HG03342 (cell line): Measurements from ENCODE around the gene PF4V1.

Experiments used
- ATAC-seq: cut with Tn5 transposase; IDR thresholded peaks from one replicate; pipeline ENCODE4 v1.9.1; 2021; ENCODE audit warnings: mild to moderate bottlenecking, moderate library complexity; ENCODE audit not compliant: unreplicated experiment

PF4V1 gene, protein sequence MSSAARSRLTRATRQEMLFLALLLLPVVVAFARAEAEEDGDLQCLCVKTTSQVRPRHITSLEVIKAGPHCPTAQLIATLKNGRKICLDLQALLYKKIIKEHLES

DNA sequence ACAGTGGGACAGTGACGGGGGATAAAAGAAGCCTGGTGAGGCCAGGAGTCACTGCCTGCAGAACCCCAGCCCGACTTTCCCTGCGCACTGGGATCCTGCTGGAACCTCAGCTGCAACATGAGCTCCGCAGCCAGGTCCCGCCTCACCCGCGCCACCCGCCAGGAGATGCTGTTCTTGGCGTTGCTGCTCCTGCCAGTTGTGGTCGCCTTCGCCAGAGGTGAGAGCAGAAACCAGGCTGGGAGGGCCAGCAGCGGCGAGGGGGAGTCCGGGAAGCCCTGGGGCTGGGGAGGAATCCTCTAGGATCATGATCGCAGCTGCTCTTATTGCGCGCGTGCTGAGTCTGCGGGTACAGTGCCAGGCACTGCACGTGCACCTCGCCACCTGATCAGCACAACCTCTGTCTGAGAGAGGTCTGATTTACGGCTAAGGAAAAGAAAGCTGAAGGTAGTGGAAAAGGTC lies at the start of gene PF4V1:
Gene PF4V1 (plus strand): TSS at position 51 of the 459 bp plus-strand sequence. CDS start 67 bp downstream, at position 118.
- ATAC-seq = no peak

DNA sequence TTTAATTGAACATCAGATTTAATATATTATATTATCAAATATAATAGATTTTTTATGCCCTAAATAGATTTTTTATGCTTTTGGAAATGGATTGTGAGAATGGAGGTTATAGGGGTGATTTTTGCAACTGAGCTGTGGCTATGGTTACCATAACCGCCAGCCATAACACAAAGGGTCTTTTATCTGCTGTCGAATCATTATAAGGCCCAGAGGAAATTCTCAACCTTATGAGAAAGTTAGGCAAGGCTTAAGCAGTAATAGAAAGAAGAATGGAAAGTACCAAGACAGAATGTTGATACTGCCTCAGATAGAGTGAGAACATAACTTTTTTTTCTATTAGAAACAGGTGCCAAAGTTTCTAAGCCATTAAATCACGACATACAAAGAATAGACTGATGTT lies 42.9 kb upstream of the PF4V1 start:
- ATAC-seq = no peak

DNA sequence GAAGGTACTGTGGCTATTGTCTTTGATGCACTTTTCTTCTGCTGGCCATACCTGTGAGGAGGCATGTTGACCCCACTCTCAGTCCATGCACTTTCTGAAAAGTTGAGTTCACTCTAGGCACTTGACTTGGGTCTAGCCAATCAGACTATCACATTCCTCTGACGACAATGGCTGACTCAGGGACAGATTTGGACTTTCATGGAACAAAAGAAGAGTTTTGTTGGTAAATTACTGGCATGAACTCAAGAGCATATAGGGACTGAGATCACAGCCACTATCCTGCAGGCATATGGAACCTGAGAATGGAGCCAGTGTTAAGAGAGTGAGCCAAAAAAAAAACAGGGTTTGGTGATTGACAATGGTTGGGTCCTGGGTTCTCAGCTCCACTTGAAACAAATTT lies 41.3 kb upstream of the PF4V1 start:
- no peak for ATAC-seq

DNA sequence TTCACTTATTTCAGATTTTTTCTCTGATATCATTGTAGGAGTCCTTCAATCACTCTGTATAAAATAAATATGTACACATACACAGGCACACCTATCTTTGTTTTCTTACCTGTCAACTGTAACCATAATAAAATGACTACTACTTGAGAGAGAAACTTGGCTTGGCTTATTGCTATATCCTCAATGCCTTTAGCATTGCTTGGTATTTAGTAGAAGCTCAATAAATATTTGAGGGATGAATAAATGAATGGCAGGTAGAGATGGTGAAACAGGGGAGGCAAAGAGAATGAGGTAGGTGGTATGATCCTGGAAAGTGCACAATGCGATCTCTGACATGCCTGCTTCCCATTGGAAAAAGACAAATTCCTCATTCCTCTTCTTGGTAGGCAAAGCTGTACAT lies 38.4 kb upstream of the PF4V1 start:
- ATAC-seq = no peak

DNA sequence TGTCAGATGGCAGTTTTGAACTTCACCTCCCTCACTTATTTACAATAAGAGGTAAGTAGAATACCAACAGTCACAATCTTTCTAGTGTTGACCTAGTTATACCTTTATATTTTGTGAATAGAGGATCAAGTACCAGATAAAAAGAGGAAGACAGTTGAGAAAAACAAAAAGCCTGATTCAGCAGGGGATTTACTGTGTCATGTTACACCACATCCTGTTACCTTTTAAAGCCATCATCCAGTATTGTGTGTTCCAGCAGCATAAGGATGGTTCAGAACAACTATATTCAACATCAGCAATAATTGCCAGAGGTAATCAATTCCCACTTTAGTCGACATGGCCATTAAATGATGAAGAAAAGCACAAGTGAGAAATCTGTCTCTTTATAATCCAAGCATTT lies 38.0 kb upstream of the PF4V1 start:
- no peak for ATAC-seq

DNA sequence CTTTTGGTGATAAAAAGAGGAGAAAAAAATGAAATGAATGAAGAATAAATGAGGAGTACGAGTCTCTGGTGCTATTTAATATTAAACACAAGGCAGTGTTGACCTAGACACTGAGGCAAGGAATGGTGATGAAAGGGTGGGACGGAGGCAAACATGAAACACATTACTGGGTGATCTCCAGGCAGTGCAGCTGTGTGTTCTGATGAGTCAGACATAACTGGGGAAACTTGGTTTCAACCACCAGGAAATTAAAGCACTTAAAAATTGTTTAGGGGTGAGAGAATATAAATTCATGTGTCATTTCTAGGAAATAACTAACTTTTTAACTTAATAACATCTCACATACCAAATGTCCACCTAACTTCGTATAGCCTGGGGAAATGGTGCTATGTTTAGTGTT lies 36.3 kb upstream of the PF4V1 start:
- ATAC-seq = no peak

DNA sequence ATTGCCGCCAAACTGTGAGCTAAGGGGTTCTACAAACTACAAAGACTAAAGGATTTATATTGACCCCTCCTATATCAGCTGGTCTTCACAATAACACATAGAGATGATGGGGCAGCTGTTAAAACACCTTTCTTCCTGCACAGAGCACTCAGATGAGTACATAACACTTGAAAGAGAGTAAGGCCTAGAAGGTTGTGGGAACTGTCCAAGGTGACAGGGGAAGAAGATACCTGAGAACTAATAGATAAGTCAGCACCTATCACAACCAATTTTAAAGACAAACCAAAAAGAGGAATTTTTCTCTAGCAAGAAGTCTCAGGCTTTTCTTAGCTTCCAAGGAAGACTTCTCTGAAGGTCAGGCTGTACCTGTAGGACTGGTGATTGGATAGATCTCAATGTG lies 35.8 kb upstream of the PF4V1 start:
- no peak for ATAC-seq

DNA sequence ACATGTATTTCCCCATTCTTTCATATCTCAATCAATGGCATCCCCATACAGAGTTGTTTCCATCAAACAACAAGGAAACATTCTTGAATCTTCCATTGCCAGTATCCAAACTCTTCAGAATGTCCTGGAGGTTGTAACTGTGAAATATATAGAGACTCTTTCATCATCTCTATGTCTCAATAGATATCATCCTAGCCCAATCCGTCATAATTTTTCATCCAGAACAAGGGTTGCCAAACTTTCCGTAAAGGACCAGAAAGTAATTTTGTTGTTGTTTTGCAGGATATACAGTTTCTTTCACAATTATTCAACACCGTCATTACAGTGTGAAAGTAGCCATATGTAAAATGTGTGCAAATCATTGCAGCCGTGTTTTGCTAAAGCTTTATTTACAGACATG lies 31.8 kb upstream of the PF4V1 start:
- ATAC-seq = no peak

DNA sequence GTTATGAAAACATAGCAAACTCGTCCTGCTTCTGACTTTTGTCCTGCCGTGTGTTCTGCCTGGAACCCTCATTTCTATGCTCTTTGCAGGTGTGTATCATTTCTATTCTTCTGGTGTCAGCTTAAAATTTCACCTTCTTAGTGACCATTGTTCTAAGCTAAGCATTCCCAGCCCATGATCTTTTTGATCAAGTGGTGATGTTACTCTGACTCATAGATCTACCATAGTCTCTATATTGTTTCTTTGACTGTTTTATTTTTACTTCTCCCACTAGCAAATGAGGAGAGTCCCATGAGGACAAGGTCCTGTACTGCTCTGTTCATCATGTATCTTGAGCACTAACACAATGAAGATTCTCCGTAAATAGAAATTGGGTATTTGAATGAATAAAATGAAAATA lies 30.7 kb upstream of the PF4V1 start:
- no peak for ATAC-seq

DNA sequence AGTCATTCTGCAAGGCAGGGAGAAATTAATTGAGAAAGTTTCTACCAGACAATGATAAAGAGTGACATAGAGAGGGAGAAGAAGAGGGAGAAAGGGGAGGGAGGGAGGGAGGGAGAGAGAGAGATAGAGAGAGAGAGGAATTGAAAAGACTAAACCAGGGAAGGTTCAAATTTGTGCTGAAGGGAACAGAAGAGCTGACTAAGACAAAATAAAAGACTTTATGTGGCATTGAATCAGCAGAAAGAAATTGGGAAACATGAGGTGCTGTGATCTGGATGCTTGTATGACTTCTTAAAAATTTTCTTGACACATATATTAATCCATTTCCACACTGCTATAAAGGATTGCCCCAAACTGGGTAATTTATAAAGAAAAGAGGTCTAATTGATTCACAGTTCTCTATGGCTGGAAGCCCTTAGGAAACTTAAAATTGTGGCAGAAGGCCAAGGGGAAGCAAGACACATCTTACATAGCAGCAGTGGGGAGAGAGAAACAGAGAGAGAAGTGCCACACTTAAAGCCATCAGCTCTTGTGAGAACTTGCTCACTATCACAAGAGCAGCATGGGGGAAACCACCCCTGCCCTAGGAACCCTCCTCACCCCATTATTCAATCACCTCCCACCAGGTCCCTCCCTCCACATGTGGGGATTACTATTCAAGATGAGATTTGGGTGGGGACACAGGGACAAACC lies 30.1 kb upstream of the PF4V1 start:
- ATAC-seq = no peak

DNA sequence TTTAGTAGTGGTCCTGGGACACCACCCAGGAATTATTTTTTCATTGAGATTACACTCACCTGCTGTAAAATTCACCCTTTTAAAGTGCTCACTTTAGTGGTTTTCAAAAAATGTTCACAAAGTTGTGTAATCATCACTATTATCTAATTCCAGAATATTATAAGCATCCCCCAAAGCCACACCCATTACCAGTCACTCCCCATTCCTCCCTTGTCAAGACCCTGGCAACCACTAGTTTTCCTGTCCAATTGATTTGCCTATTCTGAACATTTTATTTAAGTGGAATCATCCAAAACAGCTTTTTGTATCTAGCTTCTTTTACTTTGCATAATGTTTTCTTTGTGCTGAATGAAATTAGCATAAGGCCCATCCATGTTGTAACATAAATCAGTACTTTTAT lies 29.3 kb upstream of the PF4V1 start:
- no peak for ATAC-seq

DNA sequence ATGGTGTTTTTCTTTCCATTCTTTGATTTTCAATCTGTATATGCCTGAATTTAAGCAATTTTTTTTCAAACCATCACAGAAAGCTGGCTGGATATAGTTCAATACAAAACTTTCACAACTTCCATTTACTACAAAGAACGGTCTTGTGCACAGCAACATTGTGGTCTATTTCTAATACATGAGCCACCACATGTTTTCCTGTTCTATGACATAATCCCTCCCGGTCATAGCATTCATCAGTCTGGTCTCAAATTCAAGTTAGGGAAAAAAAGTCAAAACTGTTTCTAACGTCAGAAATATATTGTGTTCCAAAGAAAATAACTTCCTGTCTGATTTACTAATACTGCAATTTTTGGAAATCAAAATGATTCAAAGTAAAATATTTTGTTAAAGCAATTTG lies 24.1 kb upstream of the PF4V1 start:
- ATAC-seq = no peak

DNA sequence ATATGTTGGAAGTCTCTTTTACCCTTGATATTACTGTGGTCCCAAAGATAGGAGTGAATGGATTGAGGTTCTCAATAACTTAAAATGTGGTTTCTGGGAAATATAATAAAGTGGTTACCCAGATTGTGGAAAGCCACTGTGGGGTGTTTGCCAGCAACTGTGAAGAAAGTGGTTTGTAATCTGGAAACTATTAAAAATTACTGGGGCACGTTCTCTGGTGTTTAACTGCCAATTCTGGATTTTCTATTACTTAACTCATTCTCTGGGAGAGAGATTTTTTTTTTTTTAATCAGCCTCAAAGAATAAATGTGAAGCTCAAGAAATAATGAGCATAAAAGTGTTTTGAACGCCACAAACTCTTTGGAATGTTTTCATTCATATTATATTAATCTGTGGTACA lies 21.5 kb upstream of the PF4V1 start:
- ATAC-seq = no peak

DNA sequence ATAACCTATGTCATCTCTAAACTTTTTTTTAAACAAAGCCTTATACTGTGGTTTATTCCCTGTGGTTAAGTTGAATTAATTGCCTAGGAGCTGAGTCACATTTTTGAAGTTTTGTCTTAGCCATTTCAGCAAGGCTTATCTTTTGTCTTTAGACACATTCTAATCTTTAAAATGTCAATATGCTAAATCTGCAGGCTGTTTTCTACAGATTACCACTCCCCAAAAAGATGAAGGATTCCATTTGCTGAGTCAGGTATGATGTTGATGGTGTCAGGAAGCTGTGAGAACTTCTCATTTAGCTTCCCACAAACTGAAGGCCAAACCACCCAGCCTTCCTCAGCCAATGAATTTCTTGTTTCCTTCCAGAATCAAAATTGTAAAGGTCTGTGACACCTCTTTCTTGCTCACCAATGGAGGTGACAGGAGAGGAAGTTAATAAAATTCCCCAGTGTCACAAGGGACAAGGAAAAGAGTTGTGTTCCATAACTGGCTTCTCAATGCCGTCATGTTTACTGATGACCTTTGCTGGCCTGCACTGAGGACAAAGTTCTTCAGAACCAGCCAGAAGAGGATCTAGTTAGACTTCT lies 20.4 kb upstream of the PF4V1 start:
- ATAC-seq = no peak

DNA sequence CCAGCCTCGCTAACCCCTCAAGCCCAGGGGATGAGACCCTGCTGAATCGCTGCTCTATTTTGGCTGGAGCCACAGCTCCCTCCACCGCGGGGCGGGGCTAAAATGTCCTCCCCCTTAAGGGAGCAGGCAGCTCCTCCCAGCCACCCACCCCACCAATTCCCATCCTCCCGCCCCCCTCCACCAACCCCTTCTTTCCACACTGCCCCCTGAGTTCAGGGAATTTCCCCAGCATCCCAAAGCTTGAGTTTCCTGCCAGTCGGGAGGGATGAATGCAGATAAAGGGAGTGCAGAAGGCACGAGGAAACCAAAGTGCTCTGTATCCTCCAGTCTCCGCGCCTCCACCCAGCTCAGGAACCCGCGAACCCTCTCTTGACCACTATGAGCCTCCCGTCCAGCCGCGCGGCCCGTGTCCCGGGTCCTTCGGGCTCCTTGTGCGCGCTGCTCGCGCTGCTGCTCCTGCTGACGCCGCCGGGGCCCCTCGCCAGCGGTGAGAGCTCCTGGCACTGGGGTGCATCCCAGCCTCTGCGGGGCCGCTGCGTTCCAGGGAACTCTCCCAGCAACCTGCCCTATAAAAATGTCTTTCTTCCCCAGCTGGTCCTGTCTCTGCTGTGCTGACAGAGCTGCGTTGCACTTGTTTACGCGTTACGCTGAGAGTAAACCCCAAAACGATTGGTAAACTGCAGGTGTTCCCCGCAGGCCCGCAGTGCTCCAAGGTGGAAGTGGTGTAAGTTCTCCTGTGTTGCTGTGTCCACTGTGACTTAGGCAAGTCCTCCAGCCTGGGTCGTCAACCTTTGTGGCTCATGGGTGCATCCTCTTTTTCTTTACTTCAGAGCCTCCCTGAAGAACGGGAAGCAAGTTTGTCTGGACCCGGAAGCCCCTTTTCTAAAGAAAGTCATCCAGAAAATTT lies 16.5 kb upstream of the PF4V1 start, which contains the start of gene CXCL6:
Gene CXCL6 (plus strand): TSS at position 306 of the 907 bp plus-strand sequence. CDS start 73 bp downstream, at position 379.
- no peak for ATAC-seq

DNA sequence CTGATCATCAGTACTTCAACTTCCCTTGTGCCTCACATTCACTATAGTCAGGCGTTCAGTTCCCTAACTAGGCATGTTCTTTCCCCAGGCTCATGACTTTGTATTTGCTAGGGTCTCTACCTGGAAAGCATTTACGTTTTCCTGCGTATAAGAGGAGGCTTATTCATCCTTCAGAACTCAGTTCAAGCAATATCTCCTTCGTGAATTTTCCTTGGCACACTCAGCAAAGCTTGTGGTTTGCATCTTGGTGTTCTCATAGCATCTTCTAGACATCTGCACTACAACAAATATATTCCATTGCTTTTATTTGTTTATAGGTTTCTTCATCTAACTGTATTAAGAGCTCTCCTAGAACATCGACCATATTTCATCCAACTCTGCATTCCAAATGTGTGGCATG lies 14.0 kb upstream of the PF4V1 start:
- ATAC-seq = no peak

DNA sequence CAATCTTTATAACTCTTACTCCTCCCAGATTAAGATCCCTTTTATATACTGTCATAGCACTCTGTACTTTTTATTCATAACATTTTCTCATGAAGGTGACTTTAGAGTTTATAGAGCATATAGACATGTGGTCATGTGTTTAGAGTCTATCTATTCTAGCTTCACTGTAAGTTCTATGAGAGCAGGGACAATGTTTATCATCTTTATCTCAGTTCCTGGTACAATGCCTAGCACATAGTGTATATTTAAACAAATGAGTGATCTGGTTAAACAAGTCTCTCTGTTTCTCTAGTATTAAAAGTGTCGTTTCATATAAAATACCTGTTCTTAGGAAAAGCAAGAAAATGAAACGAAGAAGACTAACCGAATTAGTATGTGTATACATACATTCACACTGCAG lies 13.4 kb upstream of the PF4V1 start:
- no peak for ATAC-seq

DNA sequence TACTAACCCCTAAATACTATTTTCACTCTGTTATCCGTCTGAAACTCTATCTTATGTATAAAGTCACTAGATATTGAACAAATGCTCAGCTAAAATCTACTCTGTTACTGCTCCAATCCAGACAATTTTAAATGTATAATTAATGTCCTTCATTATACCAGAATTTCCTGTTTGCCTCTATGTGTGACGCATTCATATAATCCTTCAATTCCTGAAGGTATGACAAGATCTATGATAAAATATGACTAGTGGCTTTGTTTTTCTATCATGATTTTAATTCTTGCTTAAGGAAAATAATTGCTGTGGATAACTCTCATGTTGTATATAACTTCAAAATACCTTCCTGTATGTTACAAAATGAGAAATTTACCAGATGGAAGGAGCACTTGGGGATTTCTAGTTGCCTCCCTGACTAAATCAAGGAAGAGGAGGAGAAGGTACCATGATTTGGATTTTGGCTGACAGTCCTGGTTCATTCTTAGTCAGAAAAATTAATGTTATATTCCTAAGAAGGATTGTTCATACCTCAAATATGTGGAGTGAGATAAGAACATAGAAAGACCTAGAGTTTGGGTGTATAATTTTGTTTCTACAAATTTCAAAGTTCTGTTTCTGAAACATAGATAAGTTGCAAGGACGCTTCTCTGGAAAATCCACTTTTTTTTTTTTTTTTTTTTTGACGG lies 11.7 kb upstream of the PF4V1 start:
- ATAC-seq = no peak

DNA sequence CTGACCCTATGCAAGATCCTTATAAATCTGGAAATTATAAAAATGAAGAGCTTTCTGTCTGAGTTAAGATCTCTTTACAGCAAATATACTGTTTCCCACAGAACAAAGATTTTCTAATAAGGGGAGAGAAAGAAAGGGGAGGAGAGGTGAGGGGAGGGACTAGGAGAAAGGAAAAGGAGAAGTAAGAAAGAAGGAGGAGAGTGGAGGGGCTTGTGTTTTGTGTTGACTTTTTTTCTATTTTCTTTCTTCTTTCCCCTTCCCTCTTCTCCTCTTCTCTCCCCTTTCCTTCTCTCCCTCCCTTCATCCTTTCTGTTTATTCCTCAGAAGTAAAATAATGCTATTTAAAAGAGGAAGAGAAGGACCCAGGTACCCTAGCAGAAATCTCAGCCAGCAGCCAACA lies 10.4 kb upstream of the PF4V1 start:
- ATAC-seq = no peak

DNA sequence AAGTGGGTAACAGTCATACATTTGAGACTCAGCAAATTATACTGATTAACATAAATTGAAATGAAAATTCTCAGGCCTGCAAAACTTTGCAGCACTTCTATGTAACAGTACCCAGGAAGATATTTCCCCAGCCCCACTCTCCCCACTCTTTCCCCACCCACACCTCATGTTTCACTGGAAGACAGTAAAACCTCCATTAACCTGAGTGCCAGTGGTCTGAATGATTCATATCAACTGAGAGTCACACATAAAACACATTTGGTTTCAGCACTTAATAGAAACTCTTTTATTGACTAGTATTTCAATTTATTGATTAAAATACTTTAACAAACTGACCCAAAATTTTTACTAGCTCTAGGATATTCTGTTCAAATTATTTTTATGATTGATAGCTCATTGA lies 9.7 kb upstream of the PF4V1 start:
- no peak for ATAC-seq

DNA sequence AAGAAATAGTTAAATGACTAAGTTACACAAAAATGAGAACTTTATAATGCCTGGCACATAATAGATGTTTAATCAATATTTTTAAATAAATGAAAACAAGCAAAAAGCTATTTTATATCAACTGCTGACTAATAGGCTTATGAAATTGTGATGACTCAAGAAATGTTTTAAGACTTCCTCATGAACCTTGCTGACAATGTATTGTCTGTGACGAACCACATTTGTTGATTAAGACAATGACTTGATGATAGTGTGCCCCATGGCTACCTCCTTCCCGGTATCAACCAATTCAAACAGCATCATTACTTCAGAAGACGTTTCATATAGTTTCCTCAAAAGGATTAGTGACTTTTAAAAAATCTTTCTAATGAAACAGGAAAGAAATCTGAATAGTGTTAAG lies 8.8 kb upstream of the PF4V1 start:
- no peak for ATAC-seq
